LHCN-M2 (cell line): ENCODE measurements around the gene SLC12A7. TPM values are rescaled to one million over a fixed set of nuclear protein-coding genes. Genes with fewer than 3 reads are reported as not detected.
"Not testable (repeated sequence)": the region's sequence is repeated elsewhere in the genome, so short reads cannot be mapped to it uniquely, and the experiment has no call there.

ENCODE experiments used
- DNase-seq: peaks from one replicate; pipeline ENCODE4 v3.0.0-alpha.2; 2012; ENCODE audit warnings: low read depth
- total RNA-seq: library from RNA; depleted of rRNA; stranded (reverse); fragments of >200 nt; gene quantifications from 2 replicates; pipeline ENCODE4 v1.2.3, GENCODE V29; 2014

Gene SLC12A7
- total RNA-seq, 1 experiment from 2014 or later = 5.5 TPM

DNA sequence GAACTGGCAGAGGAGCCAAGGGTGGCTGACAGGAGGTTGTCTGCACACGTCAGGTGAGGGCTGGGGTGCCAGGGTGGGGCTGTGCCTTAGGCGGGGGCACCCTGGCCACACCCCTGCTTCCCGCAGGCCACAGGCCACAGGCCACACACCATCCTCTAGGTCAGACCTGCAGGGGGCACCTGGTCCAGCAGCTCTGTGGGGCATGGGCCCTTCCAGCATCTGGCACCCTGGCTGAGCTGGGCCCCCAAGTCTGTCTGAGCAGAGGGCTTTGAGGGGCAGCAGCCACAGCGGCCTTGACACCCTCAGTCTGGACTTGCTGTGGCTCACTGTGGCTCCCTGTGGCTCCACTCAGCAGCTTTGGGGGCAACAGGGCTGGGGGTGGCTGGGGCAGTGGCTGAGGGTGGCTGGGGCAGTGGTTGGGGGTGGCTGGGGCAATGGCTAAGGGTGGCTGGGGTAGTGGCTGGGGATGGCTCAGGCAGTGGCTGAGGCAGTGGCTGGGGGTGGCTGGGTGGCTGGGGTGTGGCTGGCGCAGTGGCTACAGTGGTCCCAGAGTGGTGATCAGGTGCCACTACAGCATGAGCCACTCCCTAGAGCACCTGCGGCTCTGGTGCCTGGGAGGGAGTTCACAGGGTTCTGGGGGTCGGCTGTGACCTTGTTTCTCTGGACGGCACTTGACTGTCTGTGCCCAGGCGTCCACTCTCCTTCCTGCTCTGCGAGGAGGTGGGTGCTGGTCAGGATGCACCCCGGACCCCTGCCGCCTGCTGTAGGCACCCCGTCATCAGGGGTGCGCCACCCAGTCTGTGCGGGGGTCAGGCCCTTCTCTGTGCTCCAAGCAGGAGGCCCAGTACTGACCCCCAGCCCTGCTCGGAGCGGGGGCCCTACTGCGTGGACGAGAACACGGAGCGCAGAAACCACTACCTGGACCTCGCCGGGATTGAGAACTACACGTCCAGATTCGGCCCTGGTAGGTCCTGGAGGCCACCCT is 76.2 kb downstream of the SLC12A7 start:
- DNase-seq = no peak

DNA sequence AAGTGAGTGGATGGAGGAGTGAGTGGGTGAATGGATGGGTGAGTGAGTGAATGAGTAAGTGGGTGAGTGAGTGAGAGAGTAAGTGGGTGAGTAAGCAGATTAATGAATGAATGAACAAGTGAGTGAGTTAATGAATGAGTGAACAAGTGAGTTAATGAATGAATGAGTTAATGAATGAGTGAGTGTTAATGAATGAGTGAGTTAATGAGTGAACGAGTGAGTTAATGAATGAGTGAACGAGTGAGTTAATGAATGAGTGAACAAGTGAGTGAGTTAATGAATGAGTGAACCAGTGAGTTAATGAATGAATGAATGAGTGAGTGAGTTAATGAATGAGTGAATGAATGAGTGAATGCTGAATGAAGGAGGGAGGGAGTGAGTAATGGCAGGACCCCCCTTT is 76.9 kb downstream of the SLC12A7 start:
- no peak for DNase-seq

DNA sequence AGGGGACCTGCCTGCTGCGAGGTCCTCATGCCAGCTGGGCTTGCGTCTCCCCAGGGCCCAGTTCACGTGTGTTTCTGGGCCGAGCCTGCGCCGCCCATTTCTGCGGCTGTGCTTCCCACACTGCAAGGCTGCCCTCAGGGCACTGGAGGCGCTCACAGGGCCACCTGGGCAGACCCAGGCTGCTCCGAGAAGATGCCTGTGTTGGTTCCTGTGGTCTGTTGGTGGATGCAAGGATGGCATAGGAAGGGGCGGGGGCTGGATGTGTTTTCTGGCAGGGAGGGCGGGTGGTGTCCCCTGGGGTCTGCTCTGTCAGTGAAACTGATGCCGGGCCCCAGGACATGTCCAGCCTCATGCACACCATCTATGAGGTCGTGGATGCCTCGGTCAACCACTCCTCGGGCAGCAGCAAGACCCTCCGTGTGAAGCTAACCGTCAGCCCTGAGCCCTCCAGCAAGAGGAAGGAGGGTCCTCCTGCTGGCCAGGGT is 77.4 kb downstream of the SLC12A7 start:
- DNase-seq = no peak

DNA sequence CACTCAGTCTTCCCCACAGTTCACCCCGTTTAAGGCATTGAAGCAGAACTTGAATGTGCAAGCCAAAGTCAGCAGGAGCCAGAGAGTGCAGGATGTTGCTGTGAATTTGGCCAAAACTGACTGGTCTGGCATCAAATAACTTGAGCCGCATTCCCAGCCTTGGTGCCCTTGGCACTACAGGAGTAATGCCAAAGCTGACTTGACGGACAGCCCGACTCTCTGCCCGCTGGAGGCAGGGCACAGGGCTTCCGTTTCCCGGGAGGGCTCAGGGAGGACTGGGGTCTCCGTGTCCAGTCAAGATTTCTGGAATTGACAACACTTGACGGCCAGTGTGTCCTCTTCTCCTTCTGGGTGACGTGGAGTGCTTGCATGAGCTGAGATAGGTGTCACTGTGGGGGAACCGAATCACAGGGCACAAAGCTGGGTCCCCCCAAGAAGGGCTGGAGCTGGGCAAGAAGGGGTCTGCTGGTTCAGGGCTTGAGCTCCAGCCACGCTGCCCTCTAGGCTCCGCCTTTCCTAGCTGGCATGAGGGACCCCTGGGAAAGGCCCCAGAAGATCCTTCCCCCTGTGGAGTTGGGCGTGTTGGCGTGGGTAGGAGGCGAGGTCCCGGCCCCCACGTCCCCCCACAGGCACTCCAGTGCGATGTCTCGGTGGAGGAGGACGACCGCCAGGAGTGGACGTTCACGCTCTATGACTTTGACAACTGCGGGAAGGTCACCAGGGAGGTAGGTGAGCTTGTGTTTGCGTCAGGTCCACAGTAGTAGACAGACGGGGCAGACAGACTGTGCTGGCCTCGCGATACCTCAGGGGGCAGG is 78.0 kb downstream of the SLC12A7 start:
- DNase-seq = no peak

DNA sequence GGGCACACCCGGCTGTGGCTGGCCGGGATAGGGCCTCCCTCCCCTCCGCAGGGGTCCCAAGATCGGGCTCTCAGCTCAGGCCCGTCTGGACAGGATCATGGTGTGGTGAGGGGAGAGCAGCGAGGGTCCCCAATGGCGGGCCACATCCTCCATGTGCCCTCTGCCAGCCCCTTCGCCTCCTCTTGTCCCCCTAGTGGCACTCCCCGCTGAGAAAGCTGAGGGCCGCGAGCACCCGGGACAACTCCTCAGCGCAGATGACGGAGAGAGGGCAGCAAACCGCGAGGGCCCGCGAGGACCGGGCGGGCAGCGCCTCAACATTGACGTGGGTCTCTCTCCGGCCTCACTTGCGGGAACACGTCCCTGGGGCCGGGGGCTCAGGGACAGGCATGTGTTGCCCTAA is 78.7 kb downstream of the SLC12A7 start:
- DNase-seq = no peak

DNA sequence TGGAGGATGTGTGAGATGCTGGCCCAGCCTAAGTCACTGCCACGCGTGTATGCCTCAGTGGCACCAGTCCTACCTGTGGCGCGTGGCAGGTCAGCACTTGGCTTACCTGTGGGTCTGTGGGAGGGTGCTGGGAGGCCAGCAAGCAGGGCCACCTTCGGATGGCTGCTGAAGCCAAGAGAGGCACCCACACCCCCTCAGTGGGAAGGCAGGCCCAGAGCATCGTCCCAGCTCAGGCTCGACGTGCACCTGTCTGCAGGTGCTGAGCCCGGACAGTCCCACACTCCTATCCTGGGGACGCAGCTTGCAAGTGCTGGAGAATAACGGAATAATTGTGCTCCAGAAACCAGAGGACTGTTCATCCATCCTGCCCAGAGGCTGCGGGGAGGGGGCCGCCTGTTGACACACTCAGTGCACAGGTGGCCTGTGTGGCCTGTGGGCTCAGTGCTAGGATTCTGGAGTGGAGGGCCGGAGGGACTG is 79.3 kb downstream of the SLC12A7 start:
- DNase-seq = no peak

DNA sequence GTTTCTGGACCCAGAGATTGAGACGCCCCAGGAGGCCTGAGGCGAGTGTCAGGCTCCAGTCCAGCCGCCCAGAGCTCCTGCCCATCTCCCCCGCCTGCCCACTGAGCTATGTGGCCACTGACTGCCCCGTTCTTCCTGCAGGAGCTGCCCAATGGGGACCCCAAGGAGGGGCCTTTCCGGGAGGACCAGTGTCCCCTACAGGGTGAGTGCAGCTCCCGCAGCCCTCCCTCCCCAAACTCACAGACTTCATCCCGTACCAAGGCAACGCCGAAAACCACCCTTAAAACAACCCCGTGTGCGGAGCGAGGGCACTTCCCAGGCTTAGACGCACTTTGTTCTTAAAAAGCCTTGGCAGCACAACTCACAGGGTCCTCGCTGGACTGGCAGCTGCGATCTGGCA is 79.9 kb downstream of the SLC12A7 start:
- no peak for DNase-seq

DNA sequence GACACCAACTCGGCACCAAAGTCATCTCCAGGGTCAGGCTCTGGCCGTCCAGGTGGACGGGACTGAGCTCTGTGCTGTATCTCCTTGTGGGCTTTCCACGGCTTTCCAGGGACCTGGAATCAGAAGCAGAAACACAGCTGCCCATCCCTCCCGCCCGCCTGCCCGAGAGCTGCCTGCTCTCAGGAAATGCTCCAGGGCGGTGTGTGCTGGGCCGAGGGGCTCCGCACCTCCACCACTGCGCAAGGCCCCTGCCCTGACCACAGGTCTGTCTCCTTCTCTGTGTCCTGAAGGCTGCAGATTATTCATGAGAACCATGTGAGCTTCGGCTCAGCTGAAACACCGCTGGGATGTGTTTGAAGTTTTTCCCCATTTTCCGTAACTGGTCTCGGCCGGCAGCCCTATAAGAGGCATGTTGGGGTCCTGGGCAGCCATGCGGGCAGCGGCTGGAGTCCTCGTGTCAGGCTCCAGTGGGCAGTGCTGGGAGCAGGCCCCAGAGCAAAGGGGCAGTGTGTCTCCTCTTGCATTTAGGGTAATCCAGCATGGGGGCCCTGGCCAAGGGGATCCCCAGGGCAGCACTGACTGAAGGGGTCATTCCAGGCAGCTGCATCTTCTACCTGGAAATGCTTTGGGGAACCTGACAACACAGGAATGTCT is 80.4 kb downstream of the SLC12A7 start:
- DNase-seq = no peak

DNA sequence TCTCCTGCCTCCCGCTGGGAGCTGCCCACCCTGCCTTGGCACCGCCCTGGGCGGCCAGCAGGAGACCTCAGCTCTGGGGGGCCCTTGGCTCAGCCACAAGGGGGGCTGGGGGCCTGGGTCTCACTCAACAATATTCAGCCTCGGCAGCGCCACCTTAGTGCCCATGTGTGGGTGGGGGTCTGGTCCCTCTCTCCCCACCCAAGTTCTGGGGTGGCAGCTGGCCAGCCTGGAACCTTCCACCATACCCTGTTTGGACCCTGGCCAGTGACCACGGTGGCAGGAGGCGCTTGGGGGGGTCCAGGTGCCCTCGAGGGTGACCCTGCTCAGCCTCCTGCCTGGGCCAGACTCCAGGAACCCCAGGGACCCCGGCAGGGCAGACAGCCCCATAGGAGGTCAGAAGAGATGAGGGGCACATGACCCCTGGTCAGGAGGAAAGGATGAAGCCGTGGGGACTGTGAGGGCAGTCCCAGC is 81.0 kb downstream of the SLC12A7 start:
- no peak for DNase-seq

DNA sequence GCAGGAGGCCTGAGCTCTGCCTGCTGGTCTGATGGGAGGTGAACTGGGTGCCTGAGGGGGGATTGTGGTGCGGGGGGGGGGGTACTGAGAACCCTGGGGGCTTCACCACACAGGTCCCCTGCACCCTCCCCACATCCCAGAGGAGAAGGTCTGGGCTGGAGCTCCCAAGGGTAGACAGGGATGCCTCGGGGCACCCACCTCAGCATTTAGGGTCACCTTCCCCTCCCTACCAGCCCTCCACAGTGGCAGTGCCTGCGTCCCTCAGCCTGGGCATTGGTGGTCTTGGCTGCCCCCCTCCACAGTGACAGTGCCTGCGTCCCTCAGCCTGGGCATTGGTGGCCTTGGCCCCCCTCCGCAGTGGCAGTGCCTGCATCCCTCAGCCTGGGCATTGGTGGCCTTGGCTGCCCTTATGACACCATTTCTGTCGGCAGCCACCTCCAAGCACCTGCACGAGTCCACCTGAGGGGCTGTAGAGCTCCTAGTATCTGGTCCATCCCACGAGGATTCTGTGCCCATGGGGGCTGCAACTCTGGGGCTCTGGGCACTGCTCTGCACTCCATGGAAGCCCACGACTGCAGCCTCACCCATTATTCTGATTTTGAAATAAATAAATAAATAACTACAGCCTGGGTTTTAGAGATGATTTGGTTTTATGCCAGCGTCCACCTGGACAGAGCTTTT is 81.8 kb downstream of the SLC12A7 start:
- DNase-seq = no peak

DNA sequence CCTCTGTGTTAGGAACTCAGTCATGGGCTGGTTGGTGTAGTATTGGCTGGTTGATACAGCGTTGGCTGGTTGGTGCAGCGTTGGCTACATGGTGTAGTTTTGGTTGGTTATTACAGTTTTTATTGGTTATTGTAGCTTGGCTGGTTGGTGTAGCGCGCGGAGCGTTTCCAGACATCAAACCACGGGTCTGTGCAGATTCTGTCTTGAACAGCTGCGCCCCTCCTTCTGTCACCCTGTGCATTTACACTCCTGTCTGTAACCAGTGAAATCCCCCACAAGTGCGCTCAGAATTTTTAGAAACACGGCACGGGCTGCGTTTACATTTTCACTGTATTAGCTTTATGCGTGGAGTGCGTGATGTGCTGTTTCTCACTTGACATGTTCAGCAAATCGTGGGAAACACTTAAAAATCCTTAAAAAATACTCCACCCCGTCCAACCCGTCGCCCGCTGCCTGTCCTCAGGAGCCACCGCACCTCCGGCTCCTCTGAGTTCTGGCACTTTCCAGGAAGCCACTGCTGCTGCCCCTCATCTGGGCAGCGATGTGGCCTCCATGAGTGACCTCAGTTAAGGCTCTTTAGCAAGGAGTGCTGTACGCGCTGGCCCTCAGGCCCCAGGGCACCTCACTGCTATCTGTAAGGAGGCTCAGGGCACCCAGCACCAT is 82.5 kb downstream of the SLC12A7 start:
- DNase-seq = no peak

DNA sequence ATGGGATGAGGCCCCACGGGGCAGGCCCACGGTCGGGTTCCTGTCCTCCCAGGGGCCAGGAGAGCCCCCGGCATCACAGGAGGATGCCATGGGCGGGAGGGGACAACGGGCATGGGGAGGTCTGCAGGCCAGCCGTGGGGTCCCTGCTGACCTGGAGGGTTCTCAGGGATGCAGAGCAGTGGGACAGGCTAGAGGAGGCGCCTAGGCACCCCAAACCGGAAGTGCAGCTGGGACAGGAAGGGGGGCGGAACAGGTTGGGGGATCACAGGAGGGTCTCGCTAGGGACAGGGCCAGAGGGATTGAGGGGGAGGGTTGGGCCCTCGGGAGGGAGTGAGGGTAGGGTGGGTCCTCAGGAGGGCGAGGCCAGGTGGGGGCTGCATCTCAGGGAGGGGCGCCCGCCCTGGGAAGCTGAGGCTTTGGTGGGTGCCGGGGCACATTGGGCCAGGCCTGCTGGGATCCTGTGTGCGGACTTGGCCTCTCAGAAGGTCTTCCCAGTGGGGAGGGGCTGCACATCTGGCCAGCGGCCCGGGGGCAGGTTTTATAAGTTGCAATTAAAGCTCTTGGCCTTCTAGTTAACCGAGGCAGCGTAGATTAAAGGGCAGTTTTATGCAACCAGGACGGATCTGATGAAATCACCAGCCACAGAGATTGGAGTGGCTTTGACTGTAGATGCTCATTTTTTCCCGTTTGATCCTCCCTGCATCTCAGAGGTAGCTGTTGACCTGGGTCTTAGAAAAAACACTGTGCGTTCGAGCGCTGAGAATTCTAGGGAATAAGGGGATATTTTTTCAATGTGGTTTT is 83.2 kb downstream of the SLC12A7 start:
- no peak for DNase-seq

DNA sequence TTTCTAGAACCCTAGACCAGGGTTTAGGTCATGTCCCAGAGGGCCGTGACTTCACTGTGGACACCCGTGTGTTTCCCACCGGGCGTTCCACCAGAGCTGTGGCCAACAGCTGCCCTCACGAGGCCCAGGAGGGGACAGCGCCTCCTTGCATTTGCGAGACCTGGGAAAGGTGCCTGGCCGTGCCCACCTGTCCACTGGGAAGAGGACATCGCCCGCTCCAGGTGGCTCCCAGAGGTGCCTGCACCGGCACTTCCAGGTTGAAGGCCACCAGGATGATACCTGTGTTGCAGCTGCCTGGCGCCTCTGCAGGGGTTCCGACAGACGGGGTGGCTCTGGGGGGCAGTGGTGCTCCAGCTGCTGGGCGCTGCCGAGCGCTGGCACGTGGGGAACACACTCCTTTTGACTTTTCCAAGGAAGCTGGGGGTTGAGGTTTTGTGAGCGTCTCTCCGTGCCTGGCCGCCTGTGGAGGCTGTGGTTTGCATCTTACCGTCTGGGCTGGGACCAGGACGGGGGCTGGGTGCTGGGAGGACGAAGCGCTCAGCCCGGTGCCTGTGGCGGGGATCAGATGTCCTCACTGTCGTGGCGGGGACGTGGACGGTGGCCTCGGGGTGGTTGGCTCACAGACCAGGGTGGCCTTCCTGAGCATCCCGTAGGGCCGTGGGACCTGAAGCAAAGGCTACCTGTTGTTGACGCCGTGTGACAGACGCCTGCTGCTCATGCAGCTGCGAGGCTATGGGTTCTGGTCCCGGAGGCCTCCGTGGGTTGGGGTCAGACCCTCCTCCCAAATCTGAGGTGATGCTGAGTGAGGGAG is 84.0 kb downstream of the SLC12A7 start:
- no peak for DNase-seq

DNA sequence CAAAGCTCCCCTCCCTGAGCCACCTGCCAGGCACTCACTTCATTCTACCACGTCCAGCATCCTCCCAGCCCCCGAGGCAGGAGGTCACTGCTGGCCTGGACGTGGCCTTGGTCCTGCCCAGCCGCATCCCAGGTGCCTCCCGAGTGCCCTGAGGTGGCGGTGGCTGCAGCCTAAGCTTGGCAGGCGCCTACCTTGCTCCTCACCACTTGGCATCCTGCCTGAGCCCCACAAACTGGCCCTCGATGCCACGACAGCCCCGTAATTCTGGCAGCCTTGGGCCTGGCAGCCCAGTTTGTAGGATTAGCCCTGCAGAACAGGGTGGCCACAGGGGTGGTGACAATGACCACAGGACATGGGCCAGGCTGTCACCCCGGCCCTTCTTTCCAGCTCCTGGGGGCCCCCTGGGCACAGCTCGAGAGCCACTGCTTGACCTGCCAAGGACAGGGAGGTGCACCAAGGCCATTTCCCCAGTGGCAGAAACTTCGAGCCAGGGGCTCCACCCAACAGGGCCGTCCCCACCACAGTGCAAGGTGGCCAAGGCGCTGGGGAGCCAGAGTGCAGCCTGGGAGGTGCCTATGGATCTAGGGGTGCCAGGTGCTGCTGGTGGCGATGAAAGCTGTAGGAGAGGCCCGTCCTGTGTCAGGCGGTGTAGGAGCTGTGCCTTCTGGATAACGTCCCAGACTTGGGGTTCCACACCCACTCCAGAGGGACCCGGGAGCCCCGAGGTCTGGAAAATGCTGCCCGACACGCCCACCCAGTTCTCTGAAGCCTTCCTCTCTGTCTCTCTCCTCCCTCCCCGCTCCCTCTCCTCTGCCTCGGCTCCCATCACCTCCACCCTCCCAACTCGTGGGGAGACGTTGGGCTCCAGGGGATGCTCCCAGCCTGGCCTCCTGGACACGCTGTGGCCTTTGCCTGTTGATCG is 84.9 kb downstream of the SLC12A7 start:
- no peak for DNase-seq

DNA sequence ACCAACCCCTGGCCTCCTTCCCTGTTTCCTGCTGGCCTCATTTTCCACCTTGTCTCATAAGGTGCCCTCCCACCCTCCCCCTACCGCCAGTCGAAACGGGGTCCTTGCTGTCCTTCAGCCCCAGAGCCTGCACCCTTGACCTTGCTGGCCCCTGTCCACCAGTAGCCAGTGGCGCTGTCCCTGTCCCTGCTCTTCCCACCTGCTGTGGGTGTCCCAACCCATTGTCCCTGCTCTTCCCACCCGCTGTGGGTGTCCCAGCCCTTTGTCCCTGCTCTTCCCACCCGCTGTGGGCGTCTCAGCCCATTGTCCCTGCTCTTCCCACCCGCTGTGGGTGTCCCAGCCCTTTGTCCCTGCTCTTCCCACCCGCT is 89.9 kb downstream of the SLC12A7 start:
- not testable (repeated sequence) for DNase-seq

DNA sequence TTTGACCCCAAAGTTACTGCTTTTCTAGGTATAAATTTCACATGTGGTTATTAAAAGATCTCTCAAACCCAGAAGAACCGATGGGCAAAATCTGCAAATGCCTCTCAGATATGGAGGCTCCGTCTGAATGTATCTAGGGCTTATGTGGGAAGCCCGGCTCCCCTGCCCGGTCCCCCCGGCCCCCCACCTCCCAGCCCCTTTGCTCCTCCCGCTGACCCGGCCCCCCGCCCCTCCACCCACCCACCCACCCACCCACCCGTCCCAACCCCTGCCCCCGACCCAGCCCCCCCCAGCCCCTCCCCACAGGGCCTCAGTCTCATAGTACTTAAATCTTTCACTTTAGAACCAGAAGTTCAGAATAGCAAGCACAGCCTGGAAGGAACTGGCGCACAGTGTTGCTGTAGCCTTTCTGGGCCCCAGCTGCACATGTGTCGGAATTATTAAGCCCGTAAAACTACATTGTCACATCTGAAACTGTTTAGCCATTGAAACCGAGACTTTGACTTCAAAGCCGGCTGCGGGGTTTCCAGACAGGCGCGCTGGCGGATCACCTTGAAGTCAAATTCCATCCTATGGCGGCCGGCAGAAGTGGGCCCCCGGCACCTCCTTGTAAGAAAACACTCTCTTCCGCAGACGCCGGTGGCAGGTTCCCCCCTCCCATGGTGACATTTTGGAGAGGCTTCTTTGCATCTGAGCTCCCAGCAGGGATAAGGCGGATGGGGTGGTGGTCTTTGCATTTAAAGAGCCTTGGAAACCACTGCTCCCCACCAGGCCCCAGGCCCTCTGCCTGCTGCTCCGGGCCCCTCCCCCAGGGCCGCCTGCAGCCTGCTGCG is 90.5 kb downstream of the SLC12A7 start:
- no peak for DNase-seq

DNA sequence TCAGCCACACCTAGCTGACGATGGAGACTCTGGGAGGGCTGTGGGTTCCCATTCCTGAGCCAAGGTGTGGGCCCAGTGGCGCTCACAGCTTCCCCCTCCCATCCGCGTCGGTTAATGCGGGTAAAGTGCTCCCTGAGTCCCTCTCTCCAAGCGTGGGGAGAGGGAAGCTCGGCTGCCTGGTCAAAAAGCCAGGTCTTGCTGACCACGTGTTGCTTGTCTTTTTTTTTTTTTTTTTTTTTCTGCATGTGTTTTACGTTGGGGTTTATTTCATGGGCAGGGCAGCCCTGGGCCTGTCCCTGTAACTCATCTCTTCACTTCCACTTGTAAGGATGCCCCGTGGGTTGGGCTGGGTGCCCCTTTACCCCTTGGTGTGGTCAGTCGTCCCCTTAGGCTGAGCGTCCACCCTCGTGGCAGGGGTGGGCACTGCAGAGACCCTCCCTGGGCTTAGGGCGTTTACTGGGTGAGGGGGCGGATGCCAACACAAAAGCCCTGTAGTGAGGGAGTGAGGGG is 91.4 kb downstream of the SLC12A7 start:
- DNase-seq = no peak
